CD14-positive monocyte (primary cell): ENCODE measurements around the gene LBX2. TPM values are rescaled to one million over a fixed set of nuclear protein-coding genes. Genes with fewer than 3 reads are reported as not detected.
"Not testable (repeated sequence)": the region's sequence is repeated elsewhere in the genome, so short reads cannot be mapped to it uniquely, and the experiment has no call there.

ENCODE experiments used
- DNase-seq, 3 donors: peaks; one replicate each; pipeline ENCODE4 v3.0.0-alpha.2; 2011 to 2022
- H2AFZ ChIP-seq: 2 replicates; pipeline ENCODE4 v1.6.0; 2012; ENCODE audit warnings: mild to moderate bottlenecking, low read depth, low read length, inconsistent platforms; ENCODE audit not compliant: insufficient read depth, poor library complexity, severe bottlenecking
- H3K27ac ChIP-seq, 2 donors: 1 replicate in 1 of 2; 2 replicates in 1 of 2; pipeline ENCODE4 v1.5.1; 2012 to 2013; ENCODE audit warnings: low read length in 2 of 2, control low read depth in 1 of 2, inconsistent platforms in 1 of 2, low read depth in 1 of 2, mild to moderate bottlenecking in 1 of 2
- H3K27me3 ChIP-seq, 2 donors: one replicate each; pipeline versions ENCODE4 v1.6.0 to v1.6.1; 2011 to 2013; ENCODE audit warnings: low read length in 2 of 2; ENCODE audit not compliant: control insufficient read depth in 2 of 2, insufficient read depth in 2 of 2
- H3K36me3 ChIP-seq, 2 donors: replicated peaks in 1 of 2; 1 replicate in 1 of 2; 2 replicates in 1 of 2; pipeline versions ENCODE4 v1.5.1 to v1.6.1; 2012 to 2013; ENCODE audit warnings: low read length in 2 of 2, control low read depth in 1 of 2, inconsistent platforms in 1 of 2, mild to moderate bottlenecking in 1 of 2; ENCODE audit not compliant: insufficient read depth in 2 of 2, control insufficient read depth in 1 of 2
- H3K4me1 ChIP-seq, 2 donors: 1 replicate in 1 of 2; 2 replicates in 1 of 2; pipeline versions ENCODE4 v1.5.1 to v1.6.1; 2012 to 2013; ENCODE audit warnings: low read length in 2 of 2, control low read depth in 1 of 2, inconsistent platforms in 1 of 2, mild to moderate bottlenecking in 1 of 2, moderate library complexity in 1 of 2; ENCODE audit not compliant: insufficient read depth in 2 of 2, control insufficient read depth in 1 of 2
- H3K4me2 ChIP-seq: replicated peaks from 2 replicates; pipeline ENCODE3; 2012; ENCODE audit warnings: low read length, moderate library complexity, mild to moderate bottlenecking; ENCODE audit not compliant: poor library complexity, severe bottlenecking; ENCODE audit errors: extremely low read depth
- H3K4me3 ChIP-seq, 3 experiments: fragments of 200-600 bp in 1 of 3; sonication (generic) in 1 of 3; replicated peaks in 1 of 3; 1 replicate in 2 of 3; 2 replicates in 1 of 3; pipeline ENCODE4 v1.5.1; 2011 to 2013; ENCODE audit warnings: low read length in 3 of 3, mild to moderate bottlenecking in 3 of 3, control low read depth in 2 of 3, low read depth in 2 of 3, inconsistent platforms in 1 of 3, moderate library complexity in 1 of 3
- H3K79me2 ChIP-seq: 2 replicates; pipeline ENCODE4 v1.6.0; 2012; ENCODE audit warnings: mild to moderate bottlenecking, control low read depth, inconsistent platforms, low read length, moderate library complexity; ENCODE audit not compliant: insufficient read depth
- H3K9ac ChIP-seq: 2 replicates; pipeline ENCODE4 v1.6.0; 2017; ENCODE audit warnings: low read length, mild to moderate bottlenecking; ENCODE audit not compliant: insufficient read depth, poor library complexity, severe bottlenecking
- H3K9me3 ChIP-seq, 2 donors: replicated peaks in 1 of 2; 1 replicate in 1 of 2; 2 replicates in 1 of 2; pipeline versions ENCODE4 v1.5.1 to v1.6.1; 2012 to 2013; ENCODE audit warnings: low read length in 2 of 2, control low read depth in 1 of 2; ENCODE audit not compliant: control insufficient read depth in 1 of 2, insufficient read depth in 1 of 2
- H4K20me1 ChIP-seq: 2 replicates; pipeline ENCODE4 v1.6.0; 2012; ENCODE audit warnings: mild to moderate bottlenecking, low read length, control low read depth, moderate library complexity; ENCODE audit not compliant: insufficient read depth
- H3K27ac Mint-ChIP-seq, 7 donors: one replicate each; pipeline ENCODE4 v1.8.0; 2020; ENCODE audit warnings: mild to moderate bottlenecking in 7 of 7, mixed read lengths in 7 of 7, moderate library complexity in 6 of 7, inconsistent platforms in 2 of 7
- H3K27me3 Mint-ChIP-seq, 3 donors: one replicate each; pipeline ENCODE4 v1.8.0; 2021 to 2022; ENCODE audit warnings: low read depth in 3 of 3, mild to moderate bottlenecking in 3 of 3, mixed read lengths in 3 of 3, moderate library complexity in 3 of 3, inconsistent platforms in 1 of 3
- H3K36me3 Mint-ChIP-seq, 2 donors: one replicate each; pipeline ENCODE4 v1.8.0; 2020; ENCODE audit warnings: mixed read lengths in 2 of 2, inconsistent platforms in 1 of 2, mild to moderate bottlenecking in 1 of 2
- H3K4me1 Mint-ChIP-seq: one replicate; pipeline ENCODE4 v1.8.0; 2020; ENCODE audit warnings: mild to moderate bottlenecking, mixed read lengths
- H3K4me3 Mint-ChIP-seq, 2 donors: one replicate each; pipeline ENCODE4 v1.8.0; 2020; ENCODE audit warnings: mild to moderate bottlenecking in 2 of 2, mixed read lengths in 2 of 2, moderate library complexity in 1 of 2
- H3K9me3 Mint-ChIP-seq, 7 donors: one replicate each; pipeline ENCODE4 v1.8.0; 2020 to 2022; ENCODE audit warnings: mixed read lengths in 7 of 7, mild to moderate bottlenecking in 6 of 7, moderate library complexity in 6 of 7, inconsistent platforms in 2 of 7
- WGBS: methylation state at CpG from one replicate; pipeline ENCODE4 v1.1.5; 2013; ENCODE audit warnings: missing lambda C conversion rate; ENCODE audit not compliant: insufficient coverage; 5-methylcytosine and 5-hydroxymethylcytosine counted together
- intact Hi-C, 2 donors: fragments of 100-400 bp; cut with micrococcal nuclease; formaldehyde crosslinking; loops; one replicate each; pipeline versions ENCODE4 v1.15.0 to v1.15.1; 2023
- polyA plus RNA-seq, 3 donors: library from polyadenylated mRNA; depleted of rRNA in 1 of 3; unstranded in 2 of 3; stranded (reverse) in 1 of 3; fragments of 300-500 nt in 2 of 3; fragments of >200 nt in 1 of 3; fragmentation: Illumina TruSeq in 2 of 3; gene quantifications; 1 replicate in 2 of 3; 2 replicates in 1 of 3; pipeline ENCODE4 v1.2.3, GENCODE V29; 2012 to 2021
- TF ChIP-seq, protein P1 (sequence below): fragments of 200-600 bp; IDR thresholded peaks from one replicate; pipeline ENCODE4 v1.8.0; 2022; ENCODE audit warnings: antibody characterized with exemption, mild to moderate bottlenecking

Gene LBX2
- polyA plus RNA-seq, 3 donors, result 0.46 to 0.76 TPM; not detected in 1

DNA sequence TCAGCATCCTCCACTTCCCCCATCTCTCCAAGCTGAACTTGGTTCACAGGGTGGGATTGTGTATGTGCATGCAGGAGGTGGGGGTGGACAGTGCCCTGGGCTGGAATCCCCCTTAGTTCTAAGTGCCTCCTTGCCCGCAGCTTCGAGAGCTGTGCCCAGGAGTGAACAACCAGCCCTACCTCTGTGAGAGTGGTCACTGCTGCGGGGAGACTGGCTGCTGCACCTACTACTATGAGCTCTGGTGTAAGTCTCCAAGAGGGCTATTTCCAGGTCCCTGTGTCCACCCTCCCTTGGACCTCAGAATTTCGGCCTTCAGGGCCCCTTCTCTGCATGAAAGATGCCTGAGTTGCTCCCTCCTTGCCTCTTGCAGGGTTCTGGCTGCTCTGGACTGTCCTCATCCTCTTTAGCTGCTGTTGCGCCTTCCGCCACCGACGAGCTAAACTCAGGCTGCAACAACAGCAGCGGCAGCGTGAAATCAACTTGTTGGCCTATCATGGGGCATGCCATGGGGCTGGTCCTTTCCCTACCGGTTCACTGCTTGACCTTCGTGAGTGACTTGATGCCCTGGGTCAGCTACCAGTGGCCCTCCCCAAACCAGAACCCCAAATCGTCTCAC is 39.8 kb downstream of the LBX2 start:
- H3K9me3 Mint-ChIP-seq, H3K27ac ChIP-seq, H4K20me1 ChIP-seq, H3K9ac ChIP-seq, H3K9me3 ChIP-seq, H2AFZ ChIP-seq, H3K27me3 ChIP-seq, H3K27me3 Mint-ChIP-seq, DNase-seq, H3K4me2 ChIP-seq: not testable (repeated sequence)
- Mint-ChIP-seq H3K4me1 (peaks cover 52% of the 10 kb centered on the region), H3K27ac (peak overlapping the region in 3 of 7 donors; percentile 66 to 76 (median 76)), H3K36me3 (peaks cover 25 to 34% of the 10 kb centered on the region in 2 donors), H3K4me3 (peak overlapping the region; percentile 28 to 94)
- H3K36me3 ChIP-seq, result peaks cover 19 to 24% of the 10 kb centered on the region in 2 donors
- peaks cover 28% of the 10 kb centered on the region for H3K79me2 ChIP-seq
- intact Hi-C loops, result loop anchor here (5.0 kb wide), 1 partner anchor 68 kb away; the partner anchor contains the start of genes AUP1 (in 2 of the 2), DQX1 (in 2 of the 2) and HTRA2 (in 2 of the 2)
- H3K4me3 ChIP-seq, result peak overlapping the region in 1 of 3 experiments; percentile 90
- peaks cover 37 to 45% of the 10 kb centered on the region in 2 donors for H3K4me1 ChIP-seq
- WGBS, result 90% methylated on average over 13 of the region's 13 CpGs

DNA sequence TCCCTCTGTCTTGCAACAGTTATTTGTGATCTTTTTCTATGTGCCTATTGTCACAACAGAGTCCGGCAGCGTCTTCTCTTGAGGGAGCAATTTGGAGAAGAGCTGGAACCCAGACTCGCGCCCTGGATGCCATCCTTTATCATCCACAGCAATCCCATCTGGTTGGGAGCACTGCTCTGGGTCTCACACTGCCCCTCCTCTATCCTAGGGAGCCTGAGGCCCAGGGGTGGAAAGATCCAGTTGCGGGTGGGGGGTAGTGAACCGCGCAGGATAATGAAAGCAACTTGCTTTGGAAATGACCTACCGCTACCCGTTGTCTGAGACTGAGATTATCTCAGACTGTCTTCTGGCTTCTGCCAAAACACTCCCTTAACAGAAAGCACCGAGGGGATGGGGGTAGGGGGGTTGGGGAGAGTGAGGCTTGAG is 40.5 kb downstream of the LBX2 start:
- Histone ChIP-seq H4K20me1 (no peaks in the 10 kb centered on the region), H3K27ac (peak overlapping the region; percentile 81), H3K9ac (peak overlapping the region; percentile 67), H3K9me3 (no peaks in the 10 kb centered on the region), H3K36me3 (peaks cover 19 to 24% of the 10 kb centered on the region in 2 donors), H3K4me3 (peak overlapping the region; percentile 74 to 90 (median 80)), H2AFZ (peak overlapping the region; percentile 83), H3K4me2 (peak overlapping the region; percentile 100), H3K27me3 (no peaks in the 10 kb centered on the region), H3K79me2 (peaks cover 21% of the 10 kb centered on the region), H3K4me1 (peaks cover 35 to 42% of the 10 kb centered on the region in 2 donors)
- intact Hi-C loops, result loop anchor here (5.0 kb wide), 1 partner anchor 68 kb away; the partner anchor contains the start of genes AUP1 (in 2 of the 2), DQX1 (in 2 of the 2) and HTRA2 (in 2 of the 2)
- H3K36me3 Mint-ChIP-seq, result peaks cover 25 to 34% of the 10 kb centered on the region in 2 donors
- peaks cover 49% of the 10 kb centered on the region for H3K4me1 Mint-ChIP-seq
- no CpG with 5 or more reads among the region's 10 CpGs for WGBS
- H3K9me3 Mint-ChIP-seq, result peaks cover 0 to 3% (median 0%) of the 10 kb centered on the region in 7 donors
- no peak for DNase-seq
- H3K27me3 Mint-ChIP-seq, result peaks cover 0 to 2% (median 0%) of the 10 kb centered on the region in 3 donors
- H3K27ac Mint-ChIP-seq, result peak overlapping the region; percentile 66 to 96 (median 93)
- TF ChIP-seq, protein P1, sequence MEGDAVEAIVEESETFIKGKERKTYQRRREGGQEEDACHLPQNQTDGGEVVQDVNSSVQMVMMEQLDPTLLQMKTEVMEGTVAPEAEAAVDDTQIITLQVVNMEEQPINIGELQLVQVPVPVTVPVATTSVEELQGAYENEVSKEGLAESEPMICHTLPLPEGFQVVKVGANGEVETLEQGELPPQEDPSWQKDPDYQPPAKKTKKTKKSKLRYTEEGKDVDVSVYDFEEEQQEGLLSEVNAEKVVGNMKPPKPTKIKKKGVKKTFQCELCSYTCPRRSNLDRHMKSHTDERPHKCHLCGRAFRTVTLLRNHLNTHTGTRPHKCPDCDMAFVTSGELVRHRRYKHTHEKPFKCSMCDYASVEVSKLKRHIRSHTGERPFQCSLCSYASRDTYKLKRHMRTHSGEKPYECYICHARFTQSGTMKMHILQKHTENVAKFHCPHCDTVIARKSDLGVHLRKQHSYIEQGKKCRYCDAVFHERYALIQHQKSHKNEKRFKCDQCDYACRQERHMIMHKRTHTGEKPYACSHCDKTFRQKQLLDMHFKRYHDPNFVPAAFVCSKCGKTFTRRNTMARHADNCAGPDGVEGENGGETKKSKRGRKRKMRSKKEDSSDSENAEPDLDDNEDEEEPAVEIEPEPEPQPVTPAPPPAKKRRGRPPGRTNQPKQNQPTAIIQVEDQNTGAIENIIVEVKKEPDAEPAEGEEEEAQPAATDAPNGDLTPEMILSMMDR, result no peak
- peak overlapping the region; percentile 92 to 94 for H3K4me3 Mint-ChIP-seq
